ENCODE results near the gene CTBP1. TPM values are rescaled to one million over a fixed set of nuclear protein-coding genes. Genes with fewer than 3 reads are reported as not detected.
A peak's percentile ranks its signal among the peaks of the same experiment; 100 is the strongest.

CTBP1 gene
- polyA plus RNA-seq, 4 donors = 130 to 166 (median 139) TPM

- DNase-seq (ENCODE audit: low read depth in 4 of 4, low spot score in 3 of 4) = no peak
These were observed 2.8 kb upstream of the CTBP1 start for GRCh38 chr4:1251773-1252066.

- DNase-seq (ENCODE audit: low read depth in 4 of 4, low spot score in 3 of 4) = no peak
These were observed 2.2 kb upstream of the CTBP1 start for GRCh38 chr4:1250921-1251772.

GRCh38 chr4:1250527-1250812 lies 1.5 kb upstream of the CTBP1 start:
- DNase-seq (ENCODE audit: low read depth in 4 of 4, low spot score in 3 of 4) = no peak

- peak in 1 of 4 donors; percentile 23 for DNase-seq (ENCODE audit: low read depth in 4 of 4, low spot score in 3 of 4)
These were observed 999 bp upstream of the CTBP1 start for GRCh38 chr4:1249731-1250526.

- peak; percentile 64 to 85 (median 82) for DNase-seq (ENCODE audit: low read depth in 4 of 4, low spot score in 3 of 4)
These were observed 309 bp upstream of the CTBP1 start for GRCh38 chr4:1249148-1249730.

GRCh38 chr4:1247864-1248244 lies 1.1 kb downstream of the CTBP1 start:
- no peak for DNase-seq (ENCODE audit: low read depth in 4 of 4, low spot score in 3 of 4)

- DNase-seq (ENCODE audit: low read depth in 4 of 4, low spot score in 3 of 4) = no peak
These were observed 1.7 kb downstream of the CTBP1 start for GRCh38 chr4:1246901-1247863.

- no peak for DNase-seq (ENCODE audit: low read depth in 4 of 4, low spot score in 3 of 4)
These were observed 2.6 kb downstream of the CTBP1 start for GRCh38 chr4:1246111-1246881.

GRCh38 chr4:1245481-1246051 lies 3.4 kb downstream of the CTBP1 start:
- DNase-seq (ENCODE audit: low read depth in 4 of 4, low spot score in 3 of 4) = no peak

- no peak for DNase-seq (ENCODE audit: low read depth in 4 of 4, low spot score in 3 of 4)
These were observed 3.9 kb downstream of the CTBP1 start for GRCh38 chr4:1244978-1245471.

- no peak for DNase-seq (ENCODE audit: low read depth in 4 of 4, low spot score in 3 of 4)
These were observed 4.6 kb downstream of the CTBP1 start for GRCh38 chr4:1244081-1244977.

- no peak for DNase-seq (ENCODE audit: low read depth in 4 of 4, low spot score in 3 of 4)
These were observed 5.4 kb downstream of the CTBP1 start for GRCh38 chr4:1243451-1244080.

- no peak for DNase-seq (ENCODE audit: low read depth in 4 of 4, low spot score in 3 of 4)
These were observed 6.2 kb downstream of the CTBP1 start for GRCh38 chr4:1242506-1243450.

- DNase-seq (ENCODE audit: low read depth in 4 of 4, low spot score in 3 of 4) = no peak
These were observed 6.9 kb downstream of the CTBP1 start for GRCh38 chr4:1241936-1242505.

- no peak for DNase-seq (ENCODE audit: low read depth in 4 of 4, low spot score in 3 of 4)
These were observed 7.4 kb downstream of the CTBP1 start for GRCh38 chr4:1241466-1241935.

- DNase-seq (ENCODE audit: low read depth in 4 of 4, low spot score in 3 of 4) = no peak
These were observed 8.0 kb downstream of the CTBP1 start for GRCh38 chr4:1240721-1241465.
